Measurements from ENCODE around the gene PSRC1.
"Not testable (repeated sequence)": the region's sequence is repeated elsewhere in the genome, so short reads cannot be mapped to it uniquely, and the experiment has no call there.

PSRC1 gene

DNA sequence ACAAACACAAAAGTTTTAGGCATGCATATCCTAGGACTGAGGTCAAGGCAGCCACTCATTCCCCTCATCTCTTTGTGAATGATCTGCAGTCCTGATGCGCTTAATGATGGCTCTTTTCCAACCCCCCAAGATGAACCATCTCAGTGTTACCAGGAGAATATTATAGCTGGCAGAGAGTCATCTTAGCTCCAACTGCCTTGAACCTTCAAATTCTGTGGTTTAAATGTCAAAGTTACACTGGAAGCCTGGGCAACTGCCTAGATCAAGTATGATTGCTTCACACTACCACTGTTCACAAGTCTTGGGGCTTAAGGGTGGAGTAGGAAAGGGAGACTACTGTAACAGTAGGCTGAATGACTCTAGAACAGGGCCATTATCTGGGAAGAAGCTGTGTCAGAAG is 31.9 kb upstream of the PSRC1 start:
- H3K4me3 ChIP-seq (ENCODE audit: low read depth, low read length) = no peak overlapping the region
- TF ChIP-seq, protein P1, sequence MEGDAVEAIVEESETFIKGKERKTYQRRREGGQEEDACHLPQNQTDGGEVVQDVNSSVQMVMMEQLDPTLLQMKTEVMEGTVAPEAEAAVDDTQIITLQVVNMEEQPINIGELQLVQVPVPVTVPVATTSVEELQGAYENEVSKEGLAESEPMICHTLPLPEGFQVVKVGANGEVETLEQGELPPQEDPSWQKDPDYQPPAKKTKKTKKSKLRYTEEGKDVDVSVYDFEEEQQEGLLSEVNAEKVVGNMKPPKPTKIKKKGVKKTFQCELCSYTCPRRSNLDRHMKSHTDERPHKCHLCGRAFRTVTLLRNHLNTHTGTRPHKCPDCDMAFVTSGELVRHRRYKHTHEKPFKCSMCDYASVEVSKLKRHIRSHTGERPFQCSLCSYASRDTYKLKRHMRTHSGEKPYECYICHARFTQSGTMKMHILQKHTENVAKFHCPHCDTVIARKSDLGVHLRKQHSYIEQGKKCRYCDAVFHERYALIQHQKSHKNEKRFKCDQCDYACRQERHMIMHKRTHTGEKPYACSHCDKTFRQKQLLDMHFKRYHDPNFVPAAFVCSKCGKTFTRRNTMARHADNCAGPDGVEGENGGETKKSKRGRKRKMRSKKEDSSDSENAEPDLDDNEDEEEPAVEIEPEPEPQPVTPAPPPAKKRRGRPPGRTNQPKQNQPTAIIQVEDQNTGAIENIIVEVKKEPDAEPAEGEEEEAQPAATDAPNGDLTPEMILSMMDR (IDR thresholded peaks at IDR 0.05; ENCODE audit: borderline replicate concordance, insufficient read depth, low read depth, low read length) = no peak

DNA sequence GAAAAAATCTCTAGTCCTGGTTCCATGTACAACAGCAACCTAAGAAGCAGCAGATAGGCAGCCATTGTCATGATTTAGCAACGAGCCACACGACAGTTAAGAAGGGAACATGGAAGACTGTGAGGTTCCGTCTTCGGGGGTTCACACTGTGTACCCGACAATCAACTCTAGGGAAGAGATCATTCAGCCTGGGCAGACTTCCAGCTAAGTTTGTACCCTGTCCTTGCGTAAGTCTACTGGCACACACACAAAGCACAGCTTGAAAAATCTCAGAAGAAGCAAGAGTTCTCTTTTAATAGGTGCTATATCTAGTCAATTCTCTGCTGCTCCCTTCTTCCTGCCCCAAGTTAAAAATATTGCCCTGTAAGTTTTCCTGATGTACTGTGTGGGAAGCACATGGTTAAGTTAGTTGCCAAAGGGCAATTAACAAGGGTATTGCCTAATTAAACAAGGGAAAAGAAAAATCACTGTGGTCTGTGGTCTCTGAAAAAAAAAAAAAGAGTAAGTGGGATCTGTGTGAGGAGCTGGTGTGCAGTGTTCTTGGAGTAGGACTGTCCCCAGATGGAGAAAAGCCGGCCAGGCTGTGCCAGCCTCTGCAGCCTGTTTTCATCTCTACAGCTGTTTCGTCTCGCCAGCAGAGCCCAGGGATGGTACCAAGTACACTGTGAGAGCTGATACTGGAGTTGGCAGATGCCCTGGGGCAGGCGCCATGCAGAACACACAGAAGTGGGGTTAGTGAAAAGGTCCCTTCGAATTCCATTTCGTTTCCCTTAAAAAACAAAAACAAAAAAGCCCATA is 30.2 kb upstream of the PSRC1 start:
- no peak overlapping the region for H3K4me3 ChIP-seq (ENCODE audit: low read depth, low read length)
- TF ChIP-seq, protein P1 (IDR thresholded peaks at IDR 0.05; ENCODE audit: borderline replicate concordance, insufficient read depth, low read depth, low read length) = no peak

DNA sequence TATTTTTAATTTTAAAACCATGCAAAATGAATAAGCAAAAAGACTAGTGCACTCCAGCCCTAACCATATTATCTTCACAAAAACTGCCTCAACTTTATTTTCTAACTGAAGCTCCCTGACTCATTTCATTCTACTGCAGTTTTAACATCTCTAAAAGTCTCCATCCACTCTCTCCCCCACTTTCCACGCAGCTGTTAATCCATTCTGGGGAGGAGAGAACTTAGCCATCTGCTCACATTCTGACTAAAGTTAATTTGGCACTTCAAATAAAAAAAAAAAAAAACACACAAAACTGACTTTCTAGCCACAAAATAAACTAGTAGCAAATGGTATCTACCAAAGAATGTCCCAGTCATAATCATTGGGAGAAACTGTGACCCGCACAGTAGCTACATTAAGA is 29.3 kb upstream of the PSRC1 start:
- TF ChIP-seq, protein P1 (IDR thresholded peaks at IDR 0.05; ENCODE audit: borderline replicate concordance, insufficient read depth, low read depth, low read length) = no peak
- no peak overlapping the region for H3K4me3 ChIP-seq (ENCODE audit: low read depth, low read length)

DNA sequence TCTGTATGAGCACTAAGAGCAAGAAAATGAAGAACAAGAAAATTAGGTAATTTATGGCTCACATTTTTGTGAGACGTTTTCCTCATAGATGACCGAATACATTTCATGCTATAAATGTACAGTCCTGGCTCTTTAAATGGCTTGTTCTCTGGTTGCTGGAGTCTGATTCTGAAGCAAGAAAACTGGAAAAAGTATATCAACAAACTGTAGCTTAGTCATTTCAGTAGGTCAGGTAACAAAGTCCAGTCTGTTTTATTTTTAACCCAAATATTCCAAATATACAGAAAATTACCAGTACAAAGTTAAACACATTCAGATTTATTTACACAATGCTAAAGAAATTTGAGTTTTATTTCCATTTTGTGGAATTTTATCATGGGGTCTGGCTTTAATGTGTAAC is 26.4 kb upstream of the PSRC1 start:
- H3K4me3 ChIP-seq (ENCODE audit: low read depth, low read length) = no peak overlapping the region
- TF ChIP-seq, protein P1 (IDR thresholded peaks at IDR 0.05; ENCODE audit: borderline replicate concordance, insufficient read depth, low read depth, low read length) = no peak

DNA sequence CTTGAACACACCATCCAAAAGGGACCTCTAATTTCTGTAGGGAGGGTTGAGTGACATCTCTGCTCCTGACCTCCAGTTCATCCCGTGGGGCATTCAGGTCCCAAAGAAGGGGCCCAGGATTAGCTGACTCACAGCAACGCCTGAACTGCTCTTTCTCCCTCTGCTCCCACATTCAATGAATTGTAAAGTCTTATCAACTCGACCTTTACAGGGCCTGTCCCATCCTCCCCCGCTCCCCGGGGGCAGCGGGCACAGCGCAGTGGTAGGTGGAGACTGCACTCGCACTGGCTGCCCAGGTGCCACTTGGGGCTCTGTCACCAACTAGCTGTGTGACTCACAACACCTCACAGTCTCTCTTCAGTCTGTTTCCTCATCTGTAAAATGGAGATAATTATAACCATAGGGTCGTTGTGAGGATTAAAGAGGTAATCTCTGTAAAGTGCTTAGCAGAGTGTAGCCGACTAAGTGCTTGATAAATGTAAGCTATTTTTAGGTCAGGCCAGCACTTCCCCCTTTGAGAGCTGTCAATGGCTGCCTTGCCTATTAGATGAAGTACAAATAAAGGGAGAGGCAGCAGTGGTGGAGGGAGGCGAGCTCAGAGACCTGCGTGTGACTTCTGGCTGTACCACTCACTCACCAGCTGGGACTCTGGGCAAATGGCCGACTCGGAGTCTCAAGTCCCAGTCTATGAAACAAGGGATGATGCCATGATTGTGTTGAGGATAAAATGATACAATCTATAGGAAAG is 24.5 kb upstream of the PSRC1 start:
- TF ChIP-seq, protein P1 (IDR thresholded peaks at IDR 0.05; ENCODE audit: borderline replicate concordance, insufficient read depth, low read depth, low read length) = no peak
- H3K4me3 ChIP-seq (ENCODE audit: low read depth, low read length) = no peak overlapping the region

DNA sequence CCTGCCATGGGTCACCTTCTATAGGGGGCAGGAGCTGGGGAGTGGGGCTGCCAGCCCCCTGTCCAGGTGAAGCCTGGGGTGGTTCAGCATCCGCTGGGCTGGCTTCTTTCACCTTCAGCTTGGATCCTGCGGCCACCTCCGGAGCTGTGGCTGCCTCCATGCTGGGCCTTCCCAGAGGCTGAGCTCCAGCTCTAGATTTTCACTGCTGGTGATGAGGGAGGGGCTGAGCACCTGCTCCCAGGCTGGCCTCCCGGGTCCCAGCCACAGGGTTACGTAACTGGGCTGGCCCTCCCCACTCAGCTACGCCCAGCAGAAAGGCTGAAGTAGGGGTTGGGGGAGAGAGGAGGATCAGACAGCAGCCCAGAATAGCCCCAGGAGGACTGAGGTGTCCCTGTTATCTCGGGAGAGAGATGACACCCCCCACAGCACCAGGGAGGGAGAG is 23.9 kb upstream of the PSRC1 start, which contains the start of gene MYBPHL:
MYBPHL (minus strand) TSS at position 180 of the 442 bp plus-strand sequence; CDS start at position 160, 20 bp downstream.
- TF ChIP-seq, protein P1 (IDR thresholded peaks at IDR 0.05; ENCODE audit: borderline replicate concordance, insufficient read depth, low read depth, low read length) = no peak

DNA sequence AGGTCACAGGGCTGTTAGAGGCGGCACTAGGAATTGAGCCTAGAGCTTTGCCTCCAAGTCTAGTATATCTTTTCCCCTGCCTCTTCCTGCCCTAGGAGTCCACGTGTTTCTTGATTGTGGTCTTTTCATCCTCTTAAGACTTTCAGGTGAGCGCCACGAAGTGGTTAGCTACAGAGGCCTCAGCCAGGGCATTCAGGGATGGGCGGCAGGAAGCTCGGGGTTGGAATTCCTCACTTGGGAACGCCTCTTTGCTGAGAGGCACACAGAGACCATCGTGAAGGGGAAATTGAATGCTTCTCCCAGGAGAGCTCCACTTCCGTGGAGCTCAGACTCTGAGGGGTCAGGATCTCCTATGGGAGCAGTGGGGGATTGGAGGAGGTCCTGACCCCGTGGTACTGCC is 23.0 kb upstream of the PSRC1 start:
- not testable (repeated sequence) for H3K4me3 ChIP-seq (ENCODE audit: low read depth, low read length)

More for the DNA sequence above, 23.9 kb upstream of the PSRC1 start, which contains the start of gene MYBPHL:
- no peak within 1 kb of the TSS for H3K4me3 ChIP-seq (ENCODE audit: low read depth, low read length)
